Muscle layer of duodenum (tissue), 2 donors: ENCODE measurements around the gene BLOC1S6.

Experiments
- H3K27ac ChIP-seq: one replicate; pipeline ENCODE4 v1.7.0; 2013; ENCODE audit warnings: mild to moderate bottlenecking, low read length
- H3K27me3 ChIP-seq: one replicate; pipeline ENCODE4 v1.7.0; 2013; ENCODE audit warnings: low read depth, mild to moderate bottlenecking, control low read depth, low read length
- H3K36me3 ChIP-seq, 2 donors: one replicate each; pipeline ENCODE4 v1.7.0; 2013; ENCODE audit warnings: low read length in 2 of 2, control low read depth in 1 of 2, mild to moderate bottlenecking in 1 of 2; ENCODE audit not compliant: insufficient read depth in 2 of 2, control insufficient read depth in 1 of 2
- H3K4me1 ChIP-seq, 2 donors: one replicate each; pipeline ENCODE4 v1.7.0; 2013; ENCODE audit warnings: low read length in 2 of 2, mild to moderate bottlenecking in 2 of 2, control low read depth in 1 of 2, moderate library complexity in 1 of 2; ENCODE audit not compliant: insufficient read depth in 2 of 2, control insufficient read depth in 1 of 2
- H3K4me3 ChIP-seq, 2 donors: one replicate each; pipeline ENCODE4 v1.7.0; 2013; ENCODE audit warnings: low read length in 2 of 2, low read depth in 1 of 2, mild to moderate bottlenecking in 1 of 2
- H3K9me3 ChIP-seq, 2 donors: one replicate each; pipeline ENCODE4 v1.7.0; 2013; ENCODE audit warnings: low read length in 2 of 2, control low read depth in 1 of 2, mild to moderate bottlenecking in 1 of 2; ENCODE audit not compliant: control insufficient read depth in 1 of 2
- donor health status: healthy.

BLOC1S6 gene

DNA sequence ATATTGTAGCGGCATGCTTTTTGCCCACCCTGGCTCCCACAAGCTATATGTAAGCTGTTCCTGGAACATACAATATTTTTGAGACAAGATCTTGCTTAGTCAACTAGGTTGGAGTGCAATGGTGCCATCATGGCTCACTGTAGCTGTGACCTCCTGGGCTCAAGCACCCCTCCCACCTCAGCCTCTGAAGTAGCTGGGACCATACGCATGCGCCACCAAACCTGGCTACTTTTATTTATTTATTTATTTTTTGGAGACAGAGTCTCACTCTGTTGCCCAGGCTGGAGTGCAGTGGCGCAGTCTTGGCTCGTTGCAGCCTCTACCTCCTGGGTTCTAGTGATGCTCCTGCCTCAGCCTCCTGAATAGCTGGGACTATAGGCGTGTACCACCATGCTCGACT lies 41.0 kb downstream of the BLOC1S6 start:
- H3K4me3 ChIP-seq, result no peak overlapping the region
- H3K9me3 ChIP-seq, result peaks cover 7 to 10% of the 10 kb centered on the region in 2 donors
- no peaks in the 10 kb centered on the region for H3K36me3 ChIP-seq
- no peak overlapping the region for H3K27ac ChIP-seq
- no peaks in the 10 kb centered on the region for H3K4me1 ChIP-seq
- no peaks in the 10 kb centered on the region for H3K27me3 ChIP-seq

GRCh38 chr15:45630917-45631691 lies 43.9 kb downstream of the BLOC1S6 start:
- no peaks in the 10 kb centered on the region for H3K27me3 ChIP-seq
- H3K4me1 ChIP-seq, result peaks cover 0 to 6% of the 10 kb centered on the region in 2 donors
- H3K9me3 ChIP-seq, result peaks cover 3 to 5% of the 10 kb centered on the region in 2 donors
- peak overlapping the region in 1 of 2 donors; percentile 37 for H3K4me3 ChIP-seq
- H3K36me3 ChIP-seq, result no peaks in the 10 kb centered on the region
- H3K27ac ChIP-seq, result peak overlapping the region; percentile 70

DNA sequence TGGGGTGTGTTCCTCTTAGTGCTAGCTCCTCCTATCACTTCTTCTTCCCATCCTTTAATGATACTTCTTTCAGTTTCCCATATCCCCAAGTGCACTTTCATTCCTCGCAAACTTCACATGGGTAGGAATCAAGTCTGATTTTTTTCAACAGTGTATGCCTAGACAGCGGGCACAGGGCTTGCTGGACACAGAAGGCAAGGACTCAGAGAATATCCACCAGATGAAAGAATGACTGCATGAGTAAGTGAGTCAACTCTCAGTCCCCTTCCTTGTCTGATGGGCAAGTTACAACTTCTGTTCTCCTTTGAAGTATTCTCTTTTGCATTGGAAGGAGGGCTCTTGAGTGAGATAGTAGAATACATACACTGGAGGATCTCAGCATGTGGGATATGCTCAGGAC lies 44.6 kb downstream of the BLOC1S6 start:
- Histone ChIP-seq H3K36me3 (no peaks in the 10 kb centered on the region), H3K27ac (peak overlapping the region; percentile 70), H3K4me3 (peak overlapping the region in 1 of 2 donors; percentile 37), H3K27me3 (no peaks in the 10 kb centered on the region), H3K4me1 (peaks cover 0 to 12% of the 10 kb centered on the region in 2 donors), H3K9me3 (peaks cover 0 to 4% of the 10 kb centered on the region in 2 donors)

GRCh38 chr15:45634432-45635190 lies 47.4 kb downstream of the BLOC1S6 start, which contains the start of gene SQOR:
Gene SQOR, plus strand, starts transcription at chr15:45635029. Its CDS starts 23,895 bp downstream, at chr15:45658924.
- peak within 1 kb of the TSS; percentile 85 to 93 for H3K4me3 ChIP-seq
- peak within 1 kb of the TSS; percentile 93 for H3K27ac ChIP-seq
- no peaks in the 10 kb centered on the region for H3K27me3 ChIP-seq
- H3K36me3 ChIP-seq, result no peaks in the 10 kb centered on the region
- H3K4me1 ChIP-seq, result peaks cover 7 to 18% of the 10 kb centered on the region in 2 donors
- H3K9me3 ChIP-seq, result no peaks in the 10 kb centered on the region

- H3K9me3 ChIP-seq, result no peaks in the 10 kb centered on the region
- no peaks in the 10 kb centered on the region for H3K36me3 ChIP-seq
- H3K4me3 ChIP-seq, result peak overlapping the region; percentile 85 to 93
- H3K4me1 ChIP-seq, result peaks cover 7 to 21% of the 10 kb centered on the region in 2 donors
- no peaks in the 10 kb centered on the region for H3K27me3 ChIP-seq
- peak overlapping the region; percentile 93 for H3K27ac ChIP-seq
Observed at GRCh38 chr15:45635191-45635638, 48.0 kb downstream of the BLOC1S6 start.

DNA sequence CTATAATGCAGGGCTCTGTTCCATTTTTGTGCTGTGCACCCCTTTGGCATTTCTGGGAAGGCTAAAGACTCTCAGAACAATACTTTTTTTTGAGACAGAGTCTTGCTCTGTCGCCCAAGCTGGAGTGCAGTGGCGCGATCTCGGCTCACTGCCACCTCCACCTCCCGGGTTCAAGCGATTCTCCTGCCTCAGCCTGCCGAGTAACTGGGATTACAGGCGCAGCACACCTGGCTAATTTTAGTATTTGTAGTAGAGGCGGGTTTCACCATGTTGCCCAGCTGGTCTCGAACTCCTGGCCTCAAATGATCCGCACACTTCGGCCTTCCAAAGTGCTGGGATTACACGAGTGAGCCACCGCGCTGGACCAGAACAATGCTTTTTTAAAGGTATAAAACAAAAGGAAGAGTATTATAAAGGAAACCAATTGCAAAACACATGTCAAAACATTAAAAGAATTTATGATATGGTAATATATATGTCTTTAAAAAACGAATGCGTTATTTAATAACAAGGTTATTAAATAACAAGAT lies 48.6 kb downstream of the BLOC1S6 start:
- Histone ChIP-seq H3K27me3 (no peaks in the 10 kb centered on the region), H3K4me3 (peak overlapping the region; percentile 85 to 93), H3K9me3 (no peaks in the 10 kb centered on the region), H3K27ac (peak overlapping the region; percentile 93), H3K36me3 (no peaks in the 10 kb centered on the region), H3K4me1 (peaks cover 12 to 23% of the 10 kb centered on the region in 2 donors)

DNA sequence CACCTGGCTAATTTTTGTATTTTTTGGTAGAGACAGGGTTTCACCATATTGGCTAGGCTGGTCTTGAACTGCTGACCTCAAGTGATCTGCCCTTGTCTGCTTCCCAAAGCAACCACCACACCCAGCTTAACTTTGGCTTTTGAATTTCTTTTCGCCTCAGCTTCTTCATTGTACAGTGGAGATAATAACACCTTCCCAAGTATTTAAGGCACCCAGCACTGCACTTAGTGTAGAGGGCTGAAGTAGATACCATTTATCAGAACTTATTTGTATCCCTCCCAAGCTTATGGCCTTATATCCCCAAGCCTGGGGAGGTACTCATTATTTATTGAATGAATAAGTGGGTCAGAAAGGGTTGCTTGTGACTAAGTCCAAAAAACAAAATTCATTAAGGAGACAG lies 50.0 kb downstream of the BLOC1S6 start:
- Histone ChIP-seq H3K4me3 (peak overlapping the region; percentile 2 to 58), H3K27me3 (no peaks in the 10 kb centered on the region)

GRCh38 chr15:45637552-45638033 lies 50.4 kb downstream of the BLOC1S6 start:
- Histone ChIP-seq H3K4me3 (peak overlapping the region; percentile 2 to 58), H3K27ac (peak overlapping the region; percentile 93), H3K9me3 (no peaks in the 10 kb centered on the region), H3K4me1 (peaks cover 25 to 35% of the 10 kb centered on the region in 2 donors), H3K36me3 (no peaks in the 10 kb centered on the region), H3K27me3 (no peaks in the 10 kb centered on the region)

More for the DNA sequence above, 50.0 kb downstream of the BLOC1S6 start:
- no peaks in the 10 kb centered on the region for H3K36me3 ChIP-seq
- peaks cover 21 to 31% of the 10 kb centered on the region in 2 donors for H3K4me1 ChIP-seq
- H3K27ac ChIP-seq, result peak overlapping the region; percentile 93
- no peaks in the 10 kb centered on the region for H3K9me3 ChIP-seq

DNA sequence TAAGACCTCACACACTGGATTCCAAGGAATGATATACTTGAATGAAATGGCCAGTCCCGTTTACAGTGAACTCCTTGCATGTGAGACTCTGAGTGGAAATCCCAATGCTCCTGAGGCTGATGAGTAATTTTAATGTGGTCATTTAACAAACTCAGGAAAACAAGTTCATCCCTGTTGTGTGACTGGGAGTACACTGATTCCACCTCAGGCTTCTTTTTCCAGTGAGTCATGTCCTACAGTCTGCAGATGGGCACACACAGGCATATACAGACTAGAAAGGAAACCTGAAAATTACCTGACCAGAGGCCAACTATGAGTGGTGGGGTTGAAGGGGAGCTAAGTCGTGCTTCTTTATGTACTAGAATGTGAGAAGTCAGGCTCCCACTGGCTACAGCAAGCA lies 53.4 kb downstream of the BLOC1S6 start:
- H3K27me3 ChIP-seq, result no peaks in the 10 kb centered on the region
- H3K4me1 ChIP-seq, result peaks cover 37 to 40% of the 10 kb centered on the region in 2 donors
- H3K36me3 ChIP-seq, result no peaks in the 10 kb centered on the region
- H3K4me3 ChIP-seq, result no peak overlapping the region
- peak overlapping the region; percentile 95 for H3K27ac ChIP-seq
- no peaks in the 10 kb centered on the region for H3K9me3 ChIP-seq

DNA sequence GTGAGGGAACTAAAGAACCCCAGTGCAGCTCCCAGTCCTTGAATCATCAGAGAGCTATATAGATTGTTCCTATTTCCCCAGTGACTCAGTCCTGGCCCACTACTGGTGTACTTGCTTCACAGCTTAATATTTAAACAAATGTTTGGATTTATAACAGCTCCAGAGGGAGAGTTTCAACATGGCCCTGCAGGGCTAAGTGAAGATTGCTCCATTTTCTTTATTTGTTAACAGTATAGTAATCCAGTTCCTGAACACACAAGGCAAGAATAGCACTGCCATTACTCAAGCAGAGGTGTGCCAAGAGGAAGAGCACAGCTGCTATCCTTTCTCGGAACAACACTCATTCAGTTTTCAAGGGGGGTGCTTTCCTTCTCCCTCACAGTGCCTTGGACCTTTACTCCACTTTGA lies 54.2 kb downstream of the BLOC1S6 start:
- Histone ChIP-seq H3K27me3 (no peaks in the 10 kb centered on the region), H3K36me3 (no peaks in the 10 kb centered on the region), H3K4me1 (peaks cover 39 to 42% of the 10 kb centered on the region in 2 donors), H3K4me3 (peak overlapping the region in 1 of 2 donors; percentile 44), H3K27ac (peak overlapping the region; percentile 95), H3K9me3 (no peaks in the 10 kb centered on the region)
